Thyroid gland (tissue), 4 donors: ENCODE data around the gene PPP2R2D.

Experiments
- CTCF ChIP-seq, 6 experiments: fragments of 200-600 bp in 3 of 6; fragments of 450-650 bp in 3 of 6; sonication (generic) in 3 of 6; IDR thresholded peaks; one replicate each; pipeline ENCODE4 v1.5.1; 2016 to 2019; ENCODE audit warnings: antibody characterized with exemption in 6 of 6, mild to moderate bottlenecking in 2 of 6, inconsistent platforms in 1 of 6, moderate library complexity in 1 of 6
- POLR2A ChIP-seq, 2 donors: fragments of 450-650 bp; IDR thresholded peaks; one replicate each; pipeline ENCODE4 v1.6.1; 2017; ENCODE audit warnings: antibody characterized with exemption in 2 of 2, mild to moderate bottlenecking in 2 of 2, moderate library complexity in 1 of 2

GRCh38 chr10:131915990-131916766 lies 15.4 kb downstream of the PPP2R2D start:
- TF ChIP-seq CTCF (IDR thresholded peaks at IDR 0.05): no peak
- TF ChIP-seq POLR2A (IDR thresholded peaks at IDR 0.05): no peak
